HepG2 (cell line): Measurements from ENCODE around the gene COASY. TPM values are rescaled to one million over a fixed set of nuclear protein-coding genes. Genes with fewer than 3 reads are reported as not detected.

Source experiments
- ATAD3A ChIP-seq: sonication (generic); formaldehyde crosslinking; IDR thresholded peaks from 2 replicates; pipeline ENCODE4 v1.4.0; 2020; ENCODE audit warnings: missing genetic modification reagents
- CEBPB ChIP-seq: IDR thresholded peaks from 2 replicates; pipeline ENCODE4 v1.6.1; 2011; ENCODE audit warnings: low read depth, low read length, improper control_type of control experiment, borderline replicate concordance
- FOSL1 ChIP-seq: sonication (generic); formaldehyde crosslinking; IDR thresholded peaks from 2 replicates; pipeline ENCODE4 v1.9.0; 2021; ENCODE audit warnings: missing genetic modification reagents, borderline replicate concordance
- GATAD1 ChIP-seq: IDR thresholded peaks from 2 replicates; pipeline ENCODE4 v1.6.1; 2016; ENCODE audit warnings: missing genetic modification reagents, missing compliant biosample characterization
- HHEX ChIP-seq: IDR thresholded peaks from 2 replicates; pipeline ENCODE4 v1.6.1; 2016; ENCODE audit warnings: control low read depth
- MBNL3 ChIP-seq: fragments of 250-450 bp; sonication (Bioruptor Pico); conservative IDR thresholded peaks from 2 replicates; pipeline ENCODE4 v1.8.0; 2022; ENCODE audit warnings: mild to moderate bottlenecking, inconsistent platforms
- NFYB ChIP-seq: sonication (generic); formaldehyde crosslinking; IDR thresholded peaks from 2 replicates; pipeline ENCODE4 v1.4.0; 2020; ENCODE audit warnings: missing genetic modification reagents
- PAXIP1 ChIP-seq: sonication (generic); formaldehyde crosslinking; conservative IDR thresholded peaks from 2 replicates; pipeline ENCODE4 v1.4.0; 2020; ENCODE audit warnings: mild to moderate bottlenecking, missing genetic modification reagents, moderate library complexity
- SCMH1 ChIP-seq: sonication (generic); formaldehyde crosslinking; IDR thresholded peaks from 2 replicates; pipeline ENCODE4 v1.9.0; 2021; ENCODE audit warnings: missing genetic modification reagents, mild to moderate bottlenecking, borderline replicate concordance
- SMAD1 ChIP-seq: sonication (generic); formaldehyde crosslinking; IDR thresholded peaks from 2 replicates; pipeline ENCODE4 v1.4.0; 2020; ENCODE audit warnings: missing genetic modification reagents, low read depth, mild to moderate bottlenecking, borderline replicate concordance
- SMARCE1 ChIP-seq: fragments of 450-650 bp; IDR thresholded peaks from 2 replicates; pipeline ENCODE4 v1.6.1; 2017; ENCODE audit warnings: borderline replicate concordance
- SUZ12 ChIP-seq: fragments of 150-350 bp; IDR thresholded peaks from 2 replicates; pipeline ENCODE4 v1.6.1; 2014; ENCODE audit warnings: low read depth, low read length
- TAF1 ChIP-seq: sonication (generic); formaldehyde crosslinking; IDR thresholded peaks from 2 replicates; pipeline ENCODE4 v1.4.0; 2020; ENCODE audit warnings: missing genetic modification reagents
- TGIF2 ChIP-seq: IDR thresholded peaks from 2 replicates; pipeline ENCODE4 v1.6.1; 2016; ENCODE audit warnings: control low read depth, missing compliant biosample characterization
- ZNF12 ChIP-seq: sonication (generic); formaldehyde crosslinking; IDR thresholded peaks from 2 replicates; pipeline ENCODE4 v1.5.0; 2020; ENCODE audit warnings: missing genetic modification reagents
- ZNF121 ChIP-seq: sonication (generic); formaldehyde crosslinking; IDR thresholded peaks from 2 replicates; pipeline ENCODE4 v1.5.0; 2020; ENCODE audit warnings: mild to moderate bottlenecking, missing genetic modification reagents
- ZNF350 ChIP-seq: sonication (generic); formaldehyde crosslinking; IDR thresholded peaks from 2 replicates; pipeline ENCODE4 v1.4.0; 2020; ENCODE audit warnings: mild to moderate bottlenecking, low read depth, missing genetic modification reagents, borderline replicate concordance
- ZNF510 ChIP-seq: sonication (generic); formaldehyde crosslinking; IDR thresholded peaks from 2 replicates; pipeline ENCODE4 v1.4.0; 2020; ENCODE audit warnings: low read depth, mild to moderate bottlenecking, missing genetic modification reagents
- ZNF616 ChIP-seq: sonication (generic); formaldehyde crosslinking; IDR thresholded peaks from 2 replicates; pipeline ENCODE4 v1.5.0; 2020; ENCODE audit warnings: low read depth, mild to moderate bottlenecking, missing genetic modification reagents
- polyA plus RNA-seq, 8 experiments: library from polyadenylated mRNA; depleted of rRNA in 3 of 8; stranded (reverse) in 7 of 8; unstranded in 1 of 8; fragments of >200 nt; fragmentation: Illumina TruSeq in 4 of 8; extraction: Trizol in 4 of 8; gene quantifications; 2 replicates each; pipeline versions ENCODE4 v1.2.1 to v1.2.3, GENCODE V29; 2011 to 2016; ENCODE audit warnings: low read depth in 4 of 8, missing spikeins in 1 of 8, mixed read lengths in 1 of 8; ENCODE audit not compliant: insufficient read depth in 1 of 8
- total RNA-seq, 5 experiments: library from RNA; depleted of rRNA; stranded (reverse); fragments of >200 nt; fragmentation: Illumina TruSeq; extraction: Trizol; gene quantifications; 2 replicates each; pipeline ENCODE4 v1.2.3, GENCODE V29; 2016; ENCODE audit warnings: low read depth in 1 of 5
- TF ChIP-seq, protein P1 (sequence below): IDR thresholded peaks from 2 replicates; pipeline ENCODE4 v1.6.1; 2016; ENCODE audit warnings: low read depth, missing genetic modification reagents, missing compliant biosample characterization
- TF ChIP-seq, protein P2 (sequence below): IDR thresholded peaks from 2 replicates; pipeline ENCODE4 v1.6.1; 2018; ENCODE audit warnings: missing genetic modification reagents

Gene COASY
- total and polyA plus RNA-seq, 2 of the 13 experiments (the other 11 are each of a cell fraction or from before 2014, with no cell fraction given) = 90.7 to 125 TPM

DNA sequence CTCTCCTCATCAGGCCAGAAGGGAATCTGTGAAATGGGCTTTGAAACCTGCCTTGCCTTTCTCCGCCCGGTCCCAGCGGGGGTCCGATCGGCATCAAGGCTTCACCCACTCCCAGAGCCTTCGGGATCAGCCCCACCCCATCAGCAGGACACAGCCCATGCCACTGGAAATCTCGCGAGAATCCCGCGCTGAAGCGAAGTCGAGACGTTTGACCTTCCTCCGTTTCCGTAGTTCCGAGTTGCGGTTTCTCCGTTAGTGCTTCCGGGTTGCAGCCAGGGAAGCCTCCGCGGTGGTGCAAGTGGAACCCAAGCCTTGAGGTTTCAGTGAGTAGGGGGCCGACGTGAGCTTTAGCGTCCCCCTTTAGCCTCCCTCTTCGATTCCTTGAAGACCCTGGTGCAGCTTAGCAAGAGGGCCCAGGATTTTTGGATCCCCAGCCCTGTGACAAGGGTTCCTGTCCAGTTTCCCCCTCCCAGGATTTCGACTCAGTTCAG is at the start of gene COASY (continued):
- TF ChIP-seq CEBPB = peak; percentile 32; the same call in 1 of the 2 replicates
- TF ChIP-seq ZNF12 = peak; percentile 21; the same call in 1 of the 2 replicates
- TF ChIP-seq ZNF510 (CRISPR knock-in tag) = no peak; the same call in 1 of the 2 replicates
- peak; percentile 67 for TF ChIP-seq PAXIP1 (CRISPR knock-in tag)
- TF ChIP-seq SMARCE1 = no peak
- TF ChIP-seq, protein P1, sequence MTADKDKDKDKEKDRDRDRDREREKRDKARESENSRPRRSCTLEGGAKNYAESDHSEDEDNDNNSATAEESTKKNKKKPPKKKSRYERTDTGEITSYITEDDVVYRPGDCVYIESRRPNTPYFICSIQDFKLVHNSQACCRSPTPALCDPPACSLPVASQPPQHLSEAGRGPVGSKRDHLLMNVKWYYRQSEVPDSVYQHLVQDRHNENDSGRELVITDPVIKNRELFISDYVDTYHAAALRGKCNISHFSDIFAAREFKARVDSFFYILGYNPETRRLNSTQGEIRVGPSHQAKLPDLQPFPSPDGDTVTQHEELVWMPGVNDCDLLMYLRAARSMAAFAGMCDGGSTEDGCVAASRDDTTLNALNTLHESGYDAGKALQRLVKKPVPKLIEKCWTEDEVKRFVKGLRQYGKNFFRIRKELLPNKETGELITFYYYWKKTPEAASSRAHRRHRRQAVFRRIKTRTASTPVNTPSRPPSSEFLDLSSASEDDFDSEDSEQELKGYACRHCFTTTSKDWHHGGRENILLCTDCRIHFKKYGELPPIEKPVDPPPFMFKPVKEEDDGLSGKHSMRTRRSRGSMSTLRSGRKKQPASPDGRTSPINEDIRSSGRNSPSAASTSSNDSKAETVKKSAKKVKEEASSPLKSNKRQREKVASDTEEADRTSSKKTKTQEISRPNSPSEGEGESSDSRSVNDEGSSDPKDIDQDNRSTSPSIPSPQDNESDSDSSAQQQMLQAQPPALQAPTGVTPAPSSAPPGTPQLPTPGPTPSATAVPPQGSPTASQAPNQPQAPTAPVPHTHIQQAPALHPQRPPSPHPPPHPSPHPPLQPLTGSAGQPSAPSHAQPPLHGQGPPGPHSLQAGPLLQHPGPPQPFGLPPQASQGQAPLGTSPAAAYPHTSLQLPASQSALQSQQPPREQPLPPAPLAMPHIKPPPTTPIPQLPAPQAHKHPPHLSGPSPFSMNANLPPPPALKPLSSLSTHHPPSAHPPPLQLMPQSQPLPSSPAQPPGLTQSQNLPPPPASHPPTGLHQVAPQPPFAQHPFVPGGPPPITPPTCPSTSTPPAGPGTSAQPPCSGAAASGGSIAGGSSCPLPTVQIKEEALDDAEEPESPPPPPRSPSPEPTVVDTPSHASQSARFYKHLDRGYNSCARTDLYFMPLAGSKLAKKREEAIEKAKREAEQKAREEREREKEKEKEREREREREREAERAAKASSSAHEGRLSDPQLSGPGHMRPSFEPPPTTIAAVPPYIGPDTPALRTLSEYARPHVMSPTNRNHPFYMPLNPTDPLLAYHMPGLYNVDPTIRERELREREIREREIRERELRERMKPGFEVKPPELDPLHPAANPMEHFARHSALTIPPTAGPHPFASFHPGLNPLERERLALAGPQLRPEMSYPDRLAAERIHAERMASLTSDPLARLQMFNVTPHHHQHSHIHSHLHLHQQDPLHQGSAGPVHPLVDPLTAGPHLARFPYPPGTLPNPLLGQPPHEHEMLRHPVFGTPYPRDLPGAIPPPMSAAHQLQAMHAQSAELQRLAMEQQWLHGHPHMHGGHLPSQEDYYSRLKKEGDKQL (CRISPR knock-in tag) = no peak
- TF ChIP-seq HHEX = no peak; the same call in 1 of the 2 replicates
- no peak for TF ChIP-seq FOSL1 (CRISPR knock-in tag)
- TF ChIP-seq TGIF2 = peak; percentile 78; the same call in 1 of the 2 replicates
- TF ChIP-seq TAF1 (CRISPR knock-in tag) = peak; percentile 87
- TF ChIP-seq ZNF350 (CRISPR knock-in tag) = peak; percentile 87
- TF ChIP-seq, protein P2, sequence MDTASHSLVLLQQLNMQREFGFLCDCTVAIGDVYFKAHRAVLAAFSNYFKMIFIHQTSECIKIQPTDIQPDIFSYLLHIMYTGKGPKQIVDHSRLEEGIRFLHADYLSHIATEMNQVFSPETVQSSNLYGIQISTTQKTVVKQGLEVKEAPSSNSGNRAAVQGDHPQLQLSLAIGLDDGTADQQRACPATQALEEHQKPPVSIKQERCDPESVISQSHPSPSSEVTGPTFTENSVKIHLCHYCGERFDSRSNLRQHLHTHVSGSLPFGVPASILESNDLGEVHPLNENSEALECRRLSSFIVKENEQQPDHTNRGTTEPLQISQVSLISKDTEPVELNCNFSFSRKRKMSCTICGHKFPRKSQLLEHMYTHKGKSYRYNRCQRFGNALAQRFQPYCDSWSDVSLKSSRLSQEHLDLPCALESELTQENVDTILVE (CRISPR knock-in tag) = peak; percentile 91; the same call in 1 of the 2 replicates
- no peak for TF ChIP-seq MBNL3 (CRISPR knock-in tag)
- TF ChIP-seq ZNF121 (CRISPR knock-in tag) = no peak
- 0 out of 2 replicates have a peak, but pooled peaks have one; percentile 22 for TF ChIP-seq NFYB
- TF ChIP-seq ZNF616 = no peak; the same call in 1 of the 2 replicates
- TF ChIP-seq SUZ12 = no peak
- no peak for TF ChIP-seq SCMH1 (CRISPR knock-in tag)
- 0 out of 2 replicates have a peak, but pooled peaks have one; percentile 30 for TF ChIP-seq SMAD1 (CRISPR knock-in tag)
- peak; percentile 97 for TF ChIP-seq GATAD1
- TF ChIP-seq ATAD3A = no peak
